NCI-H1436 (cell line): ENCODE measurements around the gene GHR.

Experiments
- DNase-seq: peaks from one replicate; lab custom pipeline; 2025; lab: John Stamatoyannopoulos, UW

Gene GHR

DNA sequence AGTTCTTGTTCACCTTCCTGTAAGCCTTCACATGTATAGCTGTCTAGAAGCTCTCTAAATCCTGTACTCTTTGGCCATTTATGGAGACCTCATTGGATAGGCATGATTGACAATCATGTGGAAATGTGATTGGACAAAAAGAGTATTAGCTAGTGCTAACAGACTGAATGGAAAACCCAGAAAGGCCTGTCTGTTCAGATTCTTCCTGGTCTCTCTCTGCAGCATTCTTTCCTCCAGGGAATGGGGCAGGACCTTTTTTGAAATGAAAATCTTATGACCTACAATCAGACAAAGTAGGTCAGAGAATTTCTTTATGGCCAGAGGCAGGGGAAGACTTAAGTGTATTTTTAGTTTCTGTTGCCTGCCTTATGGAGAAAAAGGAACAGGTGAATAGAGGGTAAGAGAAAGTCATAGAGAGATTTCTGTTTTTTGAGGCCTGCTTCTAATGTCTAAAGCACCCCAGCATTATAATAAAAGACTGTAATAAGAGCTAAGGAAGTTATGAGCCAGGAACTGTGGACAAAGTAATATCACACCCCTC lies 181.0 kb downstream of the GHR start:
- no peak for DNase-seq

DNA sequence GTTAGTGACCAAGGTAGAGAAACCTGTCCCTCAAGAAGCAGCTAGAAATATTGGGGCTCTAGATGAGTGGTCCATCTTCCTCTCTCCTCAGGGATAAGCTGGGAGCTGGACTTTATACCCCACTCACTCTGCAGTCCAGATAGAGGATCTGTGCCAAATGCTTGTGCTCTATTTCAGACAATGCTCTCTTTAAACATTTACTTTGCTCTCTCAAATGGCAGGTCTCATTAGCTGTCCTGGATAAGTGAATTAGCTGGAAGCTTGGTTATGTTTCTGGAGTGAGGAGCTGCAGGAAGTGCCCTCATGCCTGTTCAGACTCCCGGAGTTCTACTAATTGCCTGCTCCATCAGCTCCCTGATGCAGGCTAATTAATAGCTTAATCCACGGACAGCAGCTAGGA lies 182.3 kb downstream of the GHR start:
- DNase-seq: no peak

- DNase-seq: no peak
Observed at GRCh38 chr5:42606464-42606869, 183.2 kb downstream of the GHR start.

GRCh38 chr5:42611437-42611836 lies 188.2 kb downstream of the GHR start:
- DNase-seq: no peak

DNA sequence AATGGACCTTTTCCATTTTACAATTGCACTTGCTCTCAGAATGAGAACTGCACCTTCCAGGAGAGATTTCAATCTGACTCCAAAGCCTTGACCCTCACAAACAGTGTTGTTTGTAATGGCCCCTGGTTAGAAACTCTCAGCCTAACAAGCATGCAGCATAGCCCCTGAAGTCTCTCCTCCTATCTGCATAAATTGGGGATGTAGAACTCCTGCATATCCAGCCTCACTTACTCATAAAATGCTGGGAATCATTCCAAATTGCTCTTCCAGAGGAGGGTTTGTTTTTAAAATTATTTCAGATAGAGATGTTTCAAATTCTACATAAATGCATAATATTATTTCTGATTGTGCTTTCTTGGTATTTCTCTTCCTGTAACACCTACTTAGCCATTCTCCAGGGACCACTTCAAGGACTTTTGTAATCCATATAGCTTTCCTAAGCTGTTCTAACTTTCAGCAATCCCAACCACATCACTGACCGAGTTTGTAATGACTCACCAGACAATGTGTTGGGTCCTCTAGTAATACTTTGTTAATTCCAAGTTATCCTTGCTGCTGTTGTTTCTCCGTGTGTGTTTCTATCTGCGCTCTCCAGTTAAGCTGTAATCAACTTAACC lies 189.6 kb downstream of the GHR start:
- DNase-seq: no peak

GRCh38 chr5:42614509-42614908 lies 191.3 kb downstream of the GHR start:
- no peak for DNase-seq

GRCh38 chr5:42620579-42621216 lies 197.5 kb downstream of the GHR start:
- no peak for DNase-seq

- DNase-seq: no peak
Observed at GRCh38 chr5:42621242-42621641, 198.0 kb downstream of the GHR start.

- DNase-seq: no peak
Observed at GRCh38 chr5:42621662-42622061, 198.4 kb downstream of the GHR start.

DNA sequence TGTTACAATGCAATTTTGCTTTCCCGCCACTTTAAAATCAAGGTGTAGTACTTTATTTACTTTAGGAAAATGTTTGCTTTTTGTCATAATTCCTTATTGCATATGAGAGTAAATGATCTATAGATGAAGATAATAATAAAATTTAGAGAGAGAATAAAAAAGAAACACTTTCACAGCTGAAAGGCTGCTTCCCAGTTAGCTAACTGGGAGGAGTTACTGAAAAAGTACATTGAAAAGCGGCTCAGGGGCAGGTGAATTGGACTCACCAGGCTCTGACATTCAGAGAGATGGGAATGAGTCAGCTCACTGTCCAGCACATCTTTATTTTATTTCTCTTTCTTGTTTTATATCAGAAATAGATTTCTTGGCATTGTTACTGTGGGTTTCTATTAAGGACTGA lies 201.7 kb downstream of the GHR start:
- DNase-seq: no peak

GRCh38 chr5:42626462-42626861 lies 203.2 kb downstream of the GHR start:
- no peak for DNase-seq

- no peak for DNase-seq
Observed at GRCh38 chr5:42628821-42629220, 205.6 kb downstream of the GHR start.

GRCh38 chr5:42629284-42629683 lies 206.0 kb downstream of the GHR start:
- no peak for DNase-seq

DNA sequence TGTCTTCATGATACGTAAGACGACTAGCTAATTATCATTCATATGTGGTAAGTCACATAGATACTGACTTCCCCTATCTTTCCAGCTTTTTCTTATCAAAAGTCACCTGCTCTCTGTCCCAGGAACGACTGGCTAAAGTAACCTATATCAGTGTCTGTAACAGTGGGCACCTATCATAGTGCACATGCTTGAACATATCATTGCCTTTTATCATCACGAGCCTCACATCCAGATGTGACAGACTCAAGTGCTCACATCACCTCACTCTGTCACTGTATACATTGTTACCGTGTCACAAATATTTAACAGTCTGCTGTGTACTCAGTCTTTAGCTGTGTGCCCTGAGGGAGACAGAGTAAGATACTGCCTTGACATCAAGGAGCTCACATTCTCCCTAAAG lies 208.0 kb downstream of the GHR start:
- DNase-seq: no peak

GRCh38 chr5:42632354-42632900 lies 209.2 kb downstream of the GHR start:
- no peak for DNase-seq

GRCh38 chr5:42634575-42634974 lies 211.3 kb downstream of the GHR start:
- no peak for DNase-seq

DNA sequence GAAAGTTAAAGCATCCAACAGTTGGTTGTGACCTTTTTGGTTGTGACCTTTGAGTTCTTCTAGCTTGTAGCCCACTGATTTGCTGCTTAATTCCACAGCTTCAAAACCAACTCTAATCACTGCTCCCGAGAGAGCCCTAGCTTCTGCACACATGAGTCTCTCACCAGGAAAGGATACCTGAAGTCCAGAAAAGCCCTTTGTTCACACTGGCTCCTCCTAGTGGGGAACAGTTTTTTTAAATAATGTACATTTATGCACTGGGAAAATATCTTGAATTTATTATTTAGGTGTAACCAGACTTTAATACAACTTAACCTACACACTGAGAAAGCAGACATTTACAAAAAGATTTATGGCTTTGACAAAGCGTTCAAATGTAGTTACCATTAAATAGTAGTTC lies 213.2 kb downstream of the GHR start:
- no peak for DNase-seq

GRCh38 chr5:42636946-42637345 lies 213.7 kb downstream of the GHR start:
- DNase-seq: no peak

- DNase-seq: no peak
Observed at GRCh38 chr5:42638972-42639371, 215.7 kb downstream of the GHR start.

- no peak for DNase-seq
Observed at GRCh38 chr5:42640835-42641234, 217.6 kb downstream of the GHR start.

GRCh38 chr5:42641336-42642005 lies 218.2 kb downstream of the GHR start:
- DNase-seq: no peak

DNA sequence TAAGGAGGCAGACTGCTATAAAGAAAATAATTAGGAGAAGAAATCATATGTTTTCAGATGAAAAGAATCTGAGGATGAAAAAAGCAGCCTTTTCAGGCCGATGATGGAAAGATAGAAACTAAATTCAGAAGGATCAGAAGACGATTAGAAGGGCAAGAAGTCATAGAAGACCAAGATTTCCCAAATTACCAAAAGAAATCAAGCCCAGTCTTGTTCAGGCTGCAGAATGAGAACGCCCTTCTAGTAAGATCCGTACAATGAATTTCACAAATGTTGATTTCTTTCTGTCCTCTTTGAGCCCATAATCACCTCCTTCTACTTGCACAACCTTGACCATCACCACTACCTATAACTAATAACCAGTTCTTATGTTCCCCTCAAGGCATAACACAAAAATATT lies 218.8 kb downstream of the GHR start:
- DNase-seq: no peak

DNA sequence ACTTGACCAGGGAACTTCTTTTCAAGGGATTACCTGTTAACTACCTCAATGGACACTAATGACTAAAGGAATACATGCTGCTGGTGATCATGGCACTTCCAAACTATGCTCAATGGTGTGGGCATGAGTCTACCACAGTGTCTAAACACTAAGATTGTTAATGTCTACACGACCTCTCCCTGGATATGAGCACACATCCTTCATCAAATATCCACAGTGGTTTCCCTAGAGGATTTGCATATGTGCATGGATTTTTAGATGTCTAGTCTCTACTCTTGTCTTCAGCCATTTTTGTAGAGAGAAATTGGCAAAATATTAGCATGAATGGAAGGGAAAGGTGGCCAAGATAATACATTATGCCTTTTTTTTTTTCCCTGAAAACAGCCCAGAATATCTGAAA lies 220.1 kb downstream of the GHR start:
- no peak for DNase-seq
